Testis (tissue), 3 donors: ENCODE results near the gene SRSF5. TPM values are rescaled to one million over a fixed set of nuclear protein-coding genes. Genes with fewer than 3 reads are reported as not detected.
"Not testable (repeated sequence)": the region's sequence is repeated elsewhere in the genome, so short reads cannot be mapped to it uniquely, and the experiment has no call there.

Experiments
- DNase-seq: peaks from one replicate; pipeline ENCODE4 v3.0.0-alpha.2; 2019
- H3K27ac ChIP-seq, 2 donors: fragments of 200-600 bp; sonication (generic); one replicate each; pipeline ENCODE4 v1.5.1; 2019
- H3K27me3 ChIP-seq: fragments of 200-600 bp; sonication (generic); one replicate; pipeline ENCODE4 v1.5.1; 2019
- H3K36me3 ChIP-seq: fragments of 200-600 bp; sonication (generic); one replicate; pipeline ENCODE4 v1.5.1; 2017; ENCODE audit warnings: low read depth; ENCODE audit errors: missing control alignments
- H3K4me1 ChIP-seq: fragments of 200-600 bp; sonication (generic); one replicate; pipeline ENCODE4 v1.5.1; 2019
- H3K4me3 ChIP-seq, 2 donors: fragments of 200-600 bp; sonication (generic); one replicate each; pipeline ENCODE4 v1.5.1; 2017 to 2019
- H3K9me3 ChIP-seq: fragments of 200-600 bp; sonication (generic); one replicate; pipeline ENCODE4 v1.5.1; 2017
- POLR2A ChIP-seq: fragments of 450-650 bp; IDR thresholded peaks from one replicate; pipeline ENCODE4 v1.6.1; 2017; ENCODE audit warnings: antibody characterized with exemption, mild to moderate bottlenecking, moderate library complexity
- WGBS, 2 donors: methylation state at CpG; one replicate each; pipeline ENCODE4 v1.1.5; 2018; 5-methylcytosine and 5-hydroxymethylcytosine counted together
- intact Hi-C: fragments of 100-400 bp; cut with DNase I; formaldehyde crosslinking; loops from one replicate; pipeline ENCODE4 v1.15.1; 2023; ENCODE audit warnings: low total_unique reads
- polyA plus RNA-seq: library from polyadenylated mRNA; stranded (reverse); fragments of 350-450 nt; fragmentation: Illumina TruSeq; extraction: RNeasy Lipid Tissue Mini Kit (QIAGEN cat#74804); gene quantifications from one replicate; pipeline ENCODE4 v1.2.3, GENCODE V29; 2014; ENCODE audit warnings: low read depth, low replicate concordance; ENCODE audit not compliant: insufficient read depth
- total RNA-seq, 2 donors: library from RNA; depleted of rRNA; stranded (reverse); fragments of >200 nt; gene quantifications; one replicate each; pipeline ENCODE4 v1.2.3, GENCODE V29; 2016
- TF ChIP-seq, protein P1 (sequence below), 3 experiments: fragments of 450-650 bp in 2 of 3; fragments of 200-600 bp in 1 of 3; sonication (generic) in 1 of 3; IDR thresholded peaks; one replicate each; pipeline ENCODE4 v1.5.1; 2016 to 2019; ENCODE audit warnings: antibody characterized with exemption in 3 of 3, mild to moderate bottlenecking in 2 of 3, moderate library complexity in 1 of 3

SRSF5 gene
- total and polyA plus RNA-seq, 3 donors from 2014 or later, result 341 to 530 (median 500) TPM

DNA sequence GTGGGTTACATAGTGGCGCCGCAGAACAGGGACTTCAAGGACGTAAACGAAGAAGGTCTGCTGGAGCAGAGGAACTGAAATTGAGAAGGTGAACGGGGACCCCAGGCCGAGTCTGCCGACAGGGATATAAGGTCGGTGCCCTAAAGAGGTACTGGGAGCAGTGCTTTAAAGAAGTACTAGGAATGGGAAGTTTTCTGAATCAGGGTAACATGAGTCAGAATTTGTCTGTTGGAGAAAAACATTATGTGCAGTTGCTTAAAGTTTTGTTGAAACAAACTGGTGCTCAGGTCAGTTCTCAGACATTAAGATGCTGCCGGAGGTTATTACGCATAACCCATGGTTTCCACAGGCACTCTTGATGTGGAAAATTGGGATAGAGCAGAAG is 44.9 kb downstream of the SRSF5 start:
- intact Hi-C loops, result no loop called here
- 91 to 93% methylated on average over 10 of the region's 10 CpGs for WGBS, 2 donors

DNA sequence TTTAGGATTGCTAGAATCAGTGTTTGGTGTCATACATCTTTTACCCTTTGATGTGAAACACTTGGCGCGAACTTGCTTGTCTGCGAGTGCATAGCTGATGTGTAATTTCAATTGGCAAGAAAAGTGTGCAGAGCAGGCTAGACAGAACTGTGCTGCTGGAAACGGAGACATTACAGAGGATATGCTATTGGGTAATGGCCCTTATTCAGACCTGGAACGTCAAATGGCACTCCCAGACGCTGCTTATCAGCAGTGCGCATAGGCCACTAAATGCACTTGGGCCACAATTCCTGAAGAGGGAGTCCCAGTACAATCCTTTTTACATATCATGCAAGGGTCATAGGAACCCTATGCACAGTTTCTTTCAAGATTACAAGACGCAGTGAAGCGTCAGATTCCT is 45.8 kb downstream of the SRSF5 start:
- no peak for DNase-seq

More for the DNA sequence above, 44.9 kb downstream of the SRSF5 start:
- Histone ChIP-seq H3K4me1 (no peaks in the 10 kb centered on the region), H3K27ac (no peak overlapping the region), H3K36me3 (no peaks in the 10 kb centered on the region), H3K9me3 (no peaks in the 10 kb centered on the region), H3K4me3 (no peak overlapping the region), H3K27me3 (no peaks in the 10 kb centered on the region)
- no peak for DNase-seq
- TF ChIP-seq, protein P1, sequence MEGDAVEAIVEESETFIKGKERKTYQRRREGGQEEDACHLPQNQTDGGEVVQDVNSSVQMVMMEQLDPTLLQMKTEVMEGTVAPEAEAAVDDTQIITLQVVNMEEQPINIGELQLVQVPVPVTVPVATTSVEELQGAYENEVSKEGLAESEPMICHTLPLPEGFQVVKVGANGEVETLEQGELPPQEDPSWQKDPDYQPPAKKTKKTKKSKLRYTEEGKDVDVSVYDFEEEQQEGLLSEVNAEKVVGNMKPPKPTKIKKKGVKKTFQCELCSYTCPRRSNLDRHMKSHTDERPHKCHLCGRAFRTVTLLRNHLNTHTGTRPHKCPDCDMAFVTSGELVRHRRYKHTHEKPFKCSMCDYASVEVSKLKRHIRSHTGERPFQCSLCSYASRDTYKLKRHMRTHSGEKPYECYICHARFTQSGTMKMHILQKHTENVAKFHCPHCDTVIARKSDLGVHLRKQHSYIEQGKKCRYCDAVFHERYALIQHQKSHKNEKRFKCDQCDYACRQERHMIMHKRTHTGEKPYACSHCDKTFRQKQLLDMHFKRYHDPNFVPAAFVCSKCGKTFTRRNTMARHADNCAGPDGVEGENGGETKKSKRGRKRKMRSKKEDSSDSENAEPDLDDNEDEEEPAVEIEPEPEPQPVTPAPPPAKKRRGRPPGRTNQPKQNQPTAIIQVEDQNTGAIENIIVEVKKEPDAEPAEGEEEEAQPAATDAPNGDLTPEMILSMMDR (IDR thresholded peaks at IDR 0.05), result no peak
- TF ChIP-seq POLR2A, result no peak

GRCh38 chr14:69813346-69813745 is 46.4 kb downstream of the SRSF5 start:
- H3K4me3 ChIP-seq, DNase-seq, H3K27me3 ChIP-seq, H3K27ac ChIP-seq, H3K4me1 ChIP-seq, intact Hi-C loops, H3K36me3 ChIP-seq, H3K9me3 ChIP-seq: not testable (repeated sequence)
- whole genome bisulfite sequencing, 2 donors, result 82 to 91% methylated on average over 6 of the region's 6 CpGs

More for the DNA sequence above, 45.8 kb downstream of the SRSF5 start:
- H3K36me3 ChIP-seq, result no peaks in the 10 kb centered on the region
- H3K9me3 ChIP-seq, result no peaks in the 10 kb centered on the region
- intact Hi-C loops, result no loop called here
- no peaks in the 10 kb centered on the region for H3K4me1 ChIP-seq
- WGBS, 2 donors, result 85 to 86% methylated on average over 9 of the region's 9 CpGs
- TF ChIP-seq POLR2A, result no peak
- TF ChIP-seq, protein P1 (IDR thresholded peaks at IDR 0.05), result no peak
- H3K4me3 ChIP-seq, result no peak overlapping the region
- H3K27ac ChIP-seq, result no peak overlapping the region
- H3K27me3 ChIP-seq, result no peaks in the 10 kb centered on the region

GRCh38 chr14:69814397-69814796 is 47.5 kb downstream of the SRSF5 start:
- H3K4me1 ChIP-seq, result no peaks in the 10 kb centered on the region
- no peaks in the 10 kb centered on the region for H3K36me3 ChIP-seq
- H3K9me3 ChIP-seq, result no peaks in the 10 kb centered on the region
- 45 to 59% methylated on average over 3 of the region's 3 CpGs for WGBS, 2 donors
- intact Hi-C loops, result no loop called here
- H3K4me3 ChIP-seq, result no peak overlapping the region
- TF ChIP-seq, protein P1 (IDR thresholded peaks at IDR 0.05), result no peak
- no peak for TF ChIP-seq POLR2A
- H3K27ac ChIP-seq, result no peak overlapping the region
- H3K27me3 ChIP-seq, result no peaks in the 10 kb centered on the region
- DNase-seq, result no peak

DNA sequence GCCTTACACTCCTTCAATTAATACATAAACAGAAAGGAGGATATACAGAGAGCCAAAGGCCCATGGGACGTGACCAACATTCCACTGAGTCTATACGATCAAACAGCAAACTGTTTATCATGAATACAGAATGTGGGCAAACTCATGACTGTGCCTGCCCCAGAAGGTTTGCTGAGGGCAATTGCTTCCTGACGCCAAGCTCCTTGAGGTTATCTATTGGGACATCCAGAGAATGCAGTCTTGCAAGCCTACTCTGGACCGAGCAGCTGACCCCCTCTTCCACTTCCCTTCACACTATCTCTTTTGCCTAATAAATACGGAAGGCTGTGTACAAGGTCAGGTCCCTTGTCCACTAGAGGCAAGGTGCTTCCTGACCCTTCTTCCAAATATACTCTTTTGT is 48.6 kb downstream of the SRSF5 start:
- Histone ChIP-seq H3K27ac (no peak overlapping the region), H3K27me3 (no peaks in the 10 kb centered on the region), H3K4me3 (no peak overlapping the region), H3K9me3 (no peaks in the 10 kb centered on the region), H3K4me1 (no peaks in the 10 kb centered on the region), H3K36me3 (no peaks in the 10 kb centered on the region)
- intact Hi-C loops, result loop anchor here (5.0 kb wide), 1 partner anchor 212 kb away; no protein-coding TSS in a partner anchor
- no peak for DNase-seq
- TF ChIP-seq, protein P1 (IDR thresholded peaks at IDR 0.05), result no peak
- TF ChIP-seq POLR2A, result no peak
- WGBS, 2 donors, result 59 to 71% methylated on average over 5 of the region's 5 CpGs
